HG02571 (cell line): Measurements from ENCODE around the gene ASTE1.
"Not testable (repeated sequence)": the region's sequence is repeated elsewhere in the genome, so short reads cannot be mapped to it uniquely, and the experiment has no call there.

ENCODE experiments used
- ATAC-seq: cut with Tn5 transposase; IDR thresholded peaks from one replicate; pipeline ENCODE4 v1.9.1; 2021; ENCODE audit warnings: mild to moderate bottlenecking, moderate library complexity; ENCODE audit not compliant: unreplicated experiment

The ASTE1 gene, protein sequence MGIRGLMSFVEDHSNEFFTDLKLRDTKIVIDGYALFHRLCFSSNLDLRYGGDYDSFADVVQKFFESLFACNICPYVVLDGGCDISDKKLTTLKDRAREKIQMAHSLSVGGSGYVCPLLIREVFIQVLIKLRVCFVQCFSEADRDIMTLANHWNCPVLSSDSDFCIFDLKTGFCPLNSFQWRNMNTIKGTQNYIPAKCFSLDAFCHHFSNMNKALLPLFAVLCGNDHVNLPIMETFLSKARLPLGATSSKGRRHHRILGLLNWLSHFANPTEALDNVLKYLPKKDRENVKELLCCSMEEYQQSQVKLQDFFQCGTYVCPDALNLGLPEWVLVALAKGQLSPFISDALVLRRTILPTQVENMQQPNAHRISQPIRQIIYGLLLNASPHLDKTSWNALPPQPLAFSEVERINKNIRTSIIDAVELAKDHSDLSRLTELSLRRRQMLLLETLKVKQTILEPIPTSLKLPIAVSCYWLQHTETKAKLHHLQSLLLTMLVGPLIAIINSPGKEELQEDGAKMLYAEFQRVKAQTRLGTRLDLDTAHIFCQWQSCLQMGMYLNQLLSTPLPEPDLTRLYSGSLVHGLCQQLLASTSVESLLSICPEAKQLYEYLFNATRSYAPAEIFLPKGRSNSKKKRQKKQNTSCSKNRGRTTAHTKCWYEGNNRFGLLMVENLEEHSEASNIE

DNA sequence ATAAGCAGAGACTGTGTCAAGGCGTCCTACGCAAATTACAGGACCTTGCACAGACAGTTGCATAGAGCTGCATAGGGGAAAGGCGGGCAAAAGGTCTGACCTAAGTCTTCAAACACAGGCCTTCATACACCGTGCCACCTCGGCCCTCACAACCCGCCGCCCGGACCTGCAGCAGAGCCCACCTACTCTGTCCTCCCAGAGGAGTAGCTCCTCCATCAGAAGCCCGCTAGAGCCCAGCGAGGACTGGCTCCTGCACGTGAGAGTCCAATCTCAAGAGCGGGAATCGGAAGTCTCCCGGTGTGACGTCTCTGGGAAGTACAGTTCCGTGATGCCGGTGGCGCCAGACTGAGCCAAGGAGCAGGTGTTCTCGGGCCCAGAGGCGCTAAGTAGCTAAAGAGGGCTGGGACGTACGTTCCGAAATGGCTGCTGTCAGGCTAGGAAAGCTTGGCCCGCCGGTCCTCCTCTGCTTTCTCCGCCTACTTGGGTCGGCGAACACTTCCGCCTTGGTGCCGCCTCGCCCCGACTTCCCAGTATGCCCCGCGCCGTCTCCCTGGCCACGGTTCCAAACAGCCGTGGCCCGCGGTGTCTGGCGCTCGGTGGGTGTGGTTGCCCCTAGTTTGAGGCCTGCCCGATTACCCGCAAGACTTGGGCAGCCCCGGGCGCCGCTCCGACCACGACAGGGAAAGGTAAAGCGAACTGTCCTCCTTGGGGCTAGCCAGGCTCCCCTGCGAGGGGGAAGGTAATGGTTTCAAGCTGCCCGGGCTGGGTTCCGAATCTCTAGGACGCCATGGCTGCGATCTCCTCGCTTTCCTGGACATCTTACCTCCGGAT, at the start of gene ASTE1, which contains the start of gene NEK11:
ASTE1 (minus strand) TSS at position 505 of the 831 bp plus-strand sequence. CDS start 1,519 bp downstream, outside the sequence.
NEK11 (plus strand) TSS at position 557 of the 831 bp plus-strand sequence. CDS start 2,832 bp downstream, outside the sequence.
- peak; percentile 99 for ATAC-seq

DNA sequence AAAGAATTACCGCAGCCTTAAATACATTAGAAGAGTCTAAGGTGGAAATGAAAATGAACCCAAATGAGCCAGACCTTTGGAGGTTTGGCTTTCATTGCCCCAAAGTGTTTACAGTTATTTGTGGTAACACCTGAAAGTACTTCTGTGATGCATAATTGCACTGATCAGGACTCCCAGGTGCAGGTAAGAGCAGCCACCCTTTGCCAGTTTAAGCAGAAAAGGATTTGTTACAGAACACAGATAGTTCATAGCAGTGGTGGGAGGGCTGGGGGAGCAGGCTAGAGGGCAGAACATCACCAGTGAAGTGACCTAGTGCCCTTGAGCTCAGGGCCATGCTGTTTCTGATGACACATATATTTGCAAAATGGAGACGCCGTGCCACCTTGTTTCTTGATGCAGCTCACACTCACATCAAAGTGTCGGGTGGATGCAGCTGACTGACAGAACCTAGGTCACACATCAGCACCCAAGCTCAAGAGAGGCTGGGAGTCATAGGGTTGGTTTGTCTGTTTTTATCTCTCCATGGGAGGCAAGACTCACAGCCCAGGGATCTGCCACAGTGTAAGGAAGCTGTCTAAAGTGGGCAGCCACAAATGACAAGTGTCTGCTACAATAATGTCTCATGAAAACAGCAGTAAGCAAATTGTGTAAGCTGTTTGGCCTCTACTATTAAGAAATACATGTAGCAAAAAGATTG, 49.2 kb upstream of the ASTE1 start:
- no peak for ATAC-seq

DNA sequence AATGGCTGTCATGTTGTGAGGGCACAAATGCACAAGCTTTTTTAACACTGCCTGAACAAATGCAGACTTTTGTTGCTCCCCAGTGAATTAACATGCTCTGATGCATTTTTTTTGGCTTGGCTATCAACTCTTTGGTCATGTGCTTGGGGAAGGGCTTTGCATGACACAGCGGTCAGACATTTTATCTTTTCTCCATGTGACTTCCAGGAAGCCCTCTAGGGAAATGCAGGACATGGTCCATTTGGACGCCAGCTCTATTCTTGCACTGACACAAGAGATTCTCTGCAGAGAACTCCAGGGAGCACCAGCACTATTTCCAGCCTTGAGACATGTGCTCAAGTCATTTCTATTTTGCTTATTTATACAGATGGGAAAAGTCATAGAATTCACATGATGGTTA, 46.2 kb upstream of the ASTE1 start:
- no peak for ATAC-seq

DNA sequence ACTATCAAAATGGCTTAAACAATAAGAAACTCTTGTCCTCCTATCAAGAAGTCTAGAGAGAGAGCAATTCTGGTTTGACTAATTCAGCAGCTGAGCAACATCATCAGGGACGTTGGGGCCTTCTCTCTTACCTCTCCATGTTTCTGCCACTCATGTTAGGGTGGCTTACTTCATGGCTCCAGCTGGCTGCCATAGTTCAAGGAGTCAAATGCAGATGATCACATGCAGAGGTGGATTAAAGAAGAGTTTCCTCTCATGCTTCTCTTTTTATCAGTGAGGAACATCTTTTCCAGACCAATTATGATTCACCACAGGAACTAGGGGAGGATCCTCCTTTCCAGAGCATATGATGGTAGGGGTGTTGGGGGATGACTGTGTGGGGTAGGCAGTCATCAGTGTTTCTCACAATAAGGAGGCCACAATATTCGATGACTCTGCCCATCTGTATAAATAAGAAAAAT, 45.5 kb upstream of the ASTE1 start:
- no peak for ATAC-seq

DNA sequence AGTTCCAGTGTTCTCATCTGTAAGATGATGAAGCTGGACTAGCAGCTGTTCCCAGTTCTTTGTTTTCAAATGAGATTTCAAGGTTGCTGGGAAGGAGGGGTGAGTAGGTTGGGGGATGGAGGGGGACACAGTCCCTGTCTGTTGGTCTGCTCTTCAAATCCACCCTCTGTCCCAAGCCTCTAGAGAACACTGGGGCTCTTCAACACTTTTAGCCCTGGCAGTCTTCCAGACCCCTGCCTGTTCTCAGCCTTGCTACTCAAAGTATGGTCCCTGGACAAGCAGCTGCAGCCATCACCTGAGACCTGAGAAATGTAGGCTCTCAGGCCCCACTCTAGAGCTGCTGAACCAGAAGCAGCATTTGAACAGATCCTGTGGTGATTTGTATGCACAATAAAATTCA, 41.4 kb upstream of the ASTE1 start:
- ATAC-seq: no peak

DNA sequence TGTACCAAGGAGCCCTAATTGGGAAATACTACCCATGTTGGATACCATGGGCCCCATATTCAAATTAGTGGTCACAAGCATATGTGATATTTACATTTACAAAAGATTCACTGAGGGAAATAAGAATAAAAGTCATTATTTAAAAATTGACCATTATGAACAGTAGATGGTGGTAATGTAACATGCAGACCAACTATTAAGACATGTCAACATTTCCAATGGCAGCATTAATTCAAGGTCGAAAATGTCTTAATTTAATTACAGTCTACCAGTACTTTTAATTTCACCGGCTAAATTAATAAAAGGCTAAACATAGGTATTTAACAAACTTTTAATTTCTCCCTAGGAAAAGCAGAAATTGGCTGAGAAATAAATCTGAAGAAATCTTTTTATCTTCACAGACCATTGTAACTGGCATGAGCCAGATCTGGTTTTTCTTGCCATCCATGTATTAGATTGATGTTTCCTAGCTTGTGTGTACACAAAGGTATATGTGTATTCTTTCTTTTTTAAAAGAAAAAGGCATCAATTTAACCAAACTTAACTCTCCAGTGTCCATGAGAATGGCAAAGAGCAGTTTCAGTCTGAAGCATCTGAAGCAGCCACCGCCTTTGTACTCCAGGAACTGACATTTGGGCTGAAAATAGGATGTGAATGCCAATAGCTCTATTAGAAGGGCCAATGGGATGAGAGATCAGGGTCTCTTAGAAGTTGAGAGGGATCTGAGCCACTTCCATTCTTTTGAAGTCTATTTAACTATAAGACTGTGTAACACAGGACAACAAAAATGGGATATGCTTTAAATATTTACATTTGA, 26.6 kb upstream of the ASTE1 start:
- no peak for ATAC-seq

- ATAC-seq: no peak
Measured at GRCh38 chr3:131050001-131050400, 23.4 kb upstream of the ASTE1 start.

DNA sequence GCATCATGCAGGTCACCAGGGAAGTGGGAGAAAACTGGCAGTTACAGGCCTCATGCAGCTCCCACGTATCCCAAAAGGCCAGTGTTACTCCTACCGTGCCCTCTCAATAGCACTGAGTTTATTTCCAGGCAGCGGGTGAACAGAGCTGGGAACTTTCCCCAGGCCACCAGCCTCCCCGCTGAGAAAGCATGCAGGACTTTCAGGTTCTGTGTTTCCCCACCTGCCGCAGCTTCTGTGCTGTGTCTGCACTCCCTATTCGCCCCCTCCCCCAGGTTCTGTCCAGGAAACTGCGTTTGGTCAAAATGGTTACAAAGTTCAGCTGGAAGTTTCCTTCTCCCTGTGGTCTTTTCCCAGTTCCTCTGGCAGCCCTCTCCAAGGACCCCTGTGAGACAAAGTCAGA, 21.4 kb upstream of the ASTE1 start:
- no peak for ATAC-seq

DNA sequence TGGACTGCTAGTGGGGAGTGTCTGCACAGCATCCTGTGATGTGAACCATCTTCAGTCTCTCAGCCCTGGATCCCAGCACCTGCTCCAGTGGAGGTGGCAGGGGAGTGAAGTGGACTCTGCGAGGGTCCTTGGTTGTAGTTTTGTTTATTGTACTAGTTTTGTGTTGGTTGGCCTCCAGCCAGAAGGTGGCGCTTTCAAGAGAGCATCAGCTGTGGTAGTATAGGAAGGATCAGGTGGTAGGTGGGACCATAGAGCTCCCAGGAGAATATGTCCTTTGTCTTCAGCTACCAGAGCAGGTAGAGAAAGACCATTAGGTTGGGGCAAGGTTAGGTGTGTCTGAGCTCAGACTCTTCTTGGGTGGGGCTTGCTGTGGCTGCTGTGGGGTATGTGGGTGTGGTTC, 21.0 kb upstream of the ASTE1 start:
- no peak for ATAC-seq

DNA sequence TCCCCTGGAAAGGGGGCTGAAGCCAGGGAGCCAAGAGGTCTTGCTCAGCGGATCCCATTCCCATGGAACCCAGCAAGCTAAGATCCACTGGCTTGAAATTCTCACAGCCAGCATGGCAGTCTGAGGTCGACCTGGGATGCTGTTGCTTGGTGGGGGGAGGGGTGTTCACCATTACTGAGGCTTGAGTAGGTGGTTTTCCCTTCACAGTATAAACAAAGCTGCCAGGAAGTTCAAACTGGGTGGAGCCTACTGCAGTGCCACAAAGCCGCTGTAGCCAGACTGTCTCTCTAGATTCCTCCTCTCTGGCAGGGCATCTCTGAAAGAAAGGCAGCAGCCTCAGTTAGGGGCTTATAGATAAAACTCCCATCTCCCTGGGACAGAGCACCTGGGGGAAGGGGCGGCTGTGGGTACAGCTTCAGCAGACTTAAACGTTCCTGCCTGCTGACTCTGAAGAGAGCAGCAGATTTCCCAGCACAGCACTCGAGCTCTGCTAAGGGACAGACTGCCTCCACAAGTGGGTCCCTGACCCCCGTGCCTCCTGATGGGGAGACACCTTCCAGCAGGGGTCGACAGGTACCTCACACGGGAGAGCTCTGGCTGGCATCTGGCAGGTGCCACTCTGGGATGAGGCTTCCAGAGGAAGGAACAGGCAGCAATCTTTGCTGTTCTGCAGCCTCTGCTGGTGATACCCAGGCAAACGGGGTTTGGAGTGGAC, 15.8 kb upstream of the ASTE1 start:
- not testable (repeated sequence) for ATAC-seq

GRCh38 chr3:131038326-131038725, 11.7 kb upstream of the ASTE1 start:
- ATAC-seq: no peak

- no peak for ATAC-seq
Measured at GRCh38 chr3:131036986-131037385, 10.4 kb upstream of the ASTE1 start.

DNA sequence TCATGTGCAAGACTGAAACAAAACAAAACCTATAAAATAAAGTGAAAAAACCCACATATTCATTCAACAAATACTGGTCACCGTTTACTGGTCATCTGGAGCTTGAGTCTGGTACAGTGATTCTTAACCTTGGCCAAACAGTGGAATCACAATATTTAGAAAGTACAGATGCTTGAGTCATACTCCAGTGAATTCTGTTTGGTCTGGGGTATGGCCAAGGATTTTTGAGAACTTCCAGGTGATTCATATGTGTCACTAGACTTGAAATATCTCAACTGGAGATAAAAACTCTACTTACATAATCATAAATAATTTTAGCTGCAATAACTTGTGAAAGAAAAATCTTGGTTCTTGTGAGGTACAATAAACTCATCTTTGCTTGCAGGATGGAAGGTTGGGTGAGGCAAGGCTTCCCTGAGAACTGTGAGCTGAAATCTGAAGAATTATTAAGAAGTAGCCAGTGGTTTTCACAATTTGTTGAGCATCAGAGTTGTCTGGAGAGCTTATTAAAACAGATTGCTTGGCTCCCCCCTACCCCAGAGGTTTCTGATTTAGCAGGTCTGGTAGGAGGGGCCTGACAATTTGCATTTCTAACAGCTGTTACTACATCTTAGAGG, 9.7 kb upstream of the ASTE1 start:
- no peak for ATAC-seq

DNA sequence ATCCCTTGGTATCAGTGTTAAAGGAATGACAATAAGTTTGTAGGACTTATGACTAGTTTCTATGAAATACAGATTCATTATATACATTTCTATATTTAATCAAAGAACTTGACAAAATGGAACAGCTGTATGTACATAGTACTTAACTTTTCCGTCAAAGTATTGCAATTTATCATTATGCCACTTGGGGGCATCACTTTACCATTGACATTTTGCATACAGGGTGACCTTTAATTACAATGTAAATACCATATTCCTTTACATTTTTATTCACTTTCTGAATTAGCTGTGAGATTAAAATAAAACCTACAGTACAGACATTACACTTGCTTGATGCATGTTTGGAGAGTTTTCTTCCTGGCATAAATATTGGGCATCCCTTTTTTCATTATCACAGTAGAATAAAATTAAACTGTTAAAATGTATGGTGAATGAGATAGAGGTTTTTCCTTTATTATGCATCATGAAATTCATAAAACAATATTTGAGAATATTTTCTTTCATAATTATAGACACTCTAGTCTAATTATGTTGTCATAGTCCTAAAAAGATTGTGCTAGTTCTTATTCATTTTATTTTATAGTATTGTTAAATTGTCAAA, 7.0 kb upstream of the ASTE1 start:
- no peak for ATAC-seq

GRCh38 chr3:131031660-131032059, 5.0 kb upstream of the ASTE1 start:
- no peak for ATAC-seq

DNA sequence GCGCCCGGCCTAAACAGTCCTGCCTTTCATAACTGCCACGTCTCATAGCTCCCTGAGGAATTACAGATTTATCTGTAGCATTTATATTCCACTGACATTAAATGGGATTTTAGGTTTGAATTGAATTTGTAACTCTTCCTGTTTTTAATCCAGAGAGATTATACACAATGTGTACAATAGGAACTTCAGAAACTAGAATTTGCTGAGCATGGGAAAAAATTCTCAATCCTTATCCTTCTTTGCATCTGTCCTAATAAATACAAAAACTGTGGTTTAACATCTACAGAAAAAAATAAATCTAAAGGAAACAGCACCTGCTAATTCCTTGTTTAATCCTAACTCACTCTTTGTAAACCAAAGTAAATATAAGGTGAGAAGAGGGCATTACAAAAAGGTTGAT, 2.2 kb upstream of the ASTE1 start:
- ATAC-seq: no peak

DNA sequence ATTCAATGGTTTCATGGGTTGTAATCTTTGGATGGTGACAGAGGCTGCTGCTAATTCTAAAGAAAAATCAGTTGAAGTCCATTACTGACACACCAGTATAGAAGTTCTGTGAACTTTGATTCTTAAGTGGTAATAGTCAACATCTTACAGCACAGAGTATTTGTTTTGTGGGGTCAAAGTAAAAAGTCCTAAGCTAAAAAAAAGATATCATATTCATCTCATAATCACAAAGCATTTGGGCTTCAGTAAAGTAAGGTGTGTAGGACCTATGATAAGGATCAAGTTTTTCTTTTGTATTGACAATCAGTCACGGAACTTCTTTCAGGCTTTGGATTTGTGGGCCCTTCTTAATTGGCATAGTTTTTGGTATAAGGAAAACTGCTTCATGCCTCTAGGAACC, 1.1 kb downstream of the ASTE1 start:
- ATAC-seq: no peak

GRCh38 chr3:131020122-131020693, 6.4 kb downstream of the ASTE1 start:
- ATAC-seq: no peak
